Esophagus squamous epithelium (tissue), 5 donors: ENCODE measurements around the gene SNAP25. TPM values are rescaled to one million over a fixed set of nuclear protein-coding genes. Genes with fewer than 3 reads are reported as not detected.

Experiments used
- DNase-seq: peaks from one replicate; lab custom pipeline; 2025; lab: John Stamatoyannopoulos, UW
- H3K27ac ChIP-seq, 4 donors: fragments of 200-600 bp; sonication (generic); one replicate each; pipeline ENCODE4 v1.5.1; 2016 to 2019; ENCODE audit warnings: mild to moderate bottlenecking in 1 of 4
- H3K27me3 ChIP-seq, 4 donors: fragments of 200-600 bp; sonication (generic); 1 replicate in 3 of 4; 2 replicates in 1 of 4; pipeline versions ENCODE4 v1.5.1 to v1.6.0; 2017 to 2021; ENCODE audit warnings: antibody characterized with exemption in 1 of 4
- H3K36me3 ChIP-seq, 3 donors: fragments of 200-600 bp; sonication (generic); one replicate each; pipeline ENCODE4 v1.5.1; 2016 to 2019
- H3K4me1 ChIP-seq, 3 donors: fragments of 200-600 bp; sonication (generic); one replicate each; pipeline ENCODE4 v1.5.1; 2017 to 2019
- H3K4me3 ChIP-seq, 4 donors: fragments of 200-600 bp; sonication (generic); 1 replicate in 3 of 4; 2 replicates in 1 of 4; pipeline ENCODE4 v1.5.1; 2016 to 2019; ENCODE audit warnings: mild to moderate bottlenecking in 2 of 4, moderate library complexity in 1 of 4
- H3K9me3 ChIP-seq, 3 donors: fragments of 200-600 bp; sonication (generic); one replicate each; pipeline ENCODE4 v1.5.1; 2016 to 2019
- CTCF ChIP-seq, 6 experiments: fragments of 450-650 bp in 4 of 6; fragments of 200-600 bp in 2 of 6; sonication (generic) in 2 of 6; IDR thresholded peaks; one replicate each; pipeline ENCODE4 v1.5.1; 2016 to 2019; ENCODE audit warnings: antibody characterized with exemption in 6 of 6, mild to moderate bottlenecking in 4 of 6, moderate library complexity in 4 of 6
- POLR2A ChIP-seq, 4 donors: fragments of 450-650 bp; IDR thresholded peaks; one replicate each; pipeline ENCODE4 v1.6.1; 2017; ENCODE audit warnings: antibody characterized with exemption in 4 of 4, mild to moderate bottlenecking in 4 of 4, moderate library complexity in 3 of 4
- WGBS, 2 donors: methylation state at CpG; one replicate each; pipeline ENCODE4 v1.1.5; 2018; 5-methylcytosine and 5-hydroxymethylcytosine counted together
- intact Hi-C: fragments of 100-400 bp; cut with DNase I; formaldehyde crosslinking; loops from one replicate; pipeline ENCODE4 v1.15.0; 2022
- total RNA-seq, 4 donors: library from RNA; depleted of rRNA; stranded (reverse); fragments of >200 nt; gene quantifications; one replicate each; pipeline ENCODE4 v1.1.0, GENCODE V29; 2016
- donor health status: DM: yes; HTN: yes; CAD: no.

The SNAP25 gene
- total RNA-seq, 4 donors from 2014 or later, result 0.13 to 0.57 (median 0.15) TPM; not detected in 1

GRCh38 chr20:10240655-10241054, 22.0 kb downstream of the SNAP25 start:
- TF ChIP-seq CTCF (IDR thresholded peaks at IDR 0.05) (no peak), POLR2A (IDR thresholded peaks at IDR 0.05) (no peak)
- Histone ChIP-seq H3K4me1 (no peaks in the 10 kb centered on the region), H3K27ac (no peak overlapping the region), H3K4me3 (no peak overlapping the region), H3K9me3 (no peaks in the 10 kb centered on the region), H3K27me3 (peaks cover 0 to 6% (median 0%) of the 10 kb centered on the region in 4 donors), H3K36me3 (no peaks in the 10 kb centered on the region)
- no peak for DNase-seq
- 68 to 78% methylated on average over 5 to 7 of the region's 8 CpGs for WGBS, 2 donors
- intact Hi-C loops, result no loop called here

- H3K4me3 ChIP-seq, result no peak overlapping the region
- no peak overlapping the region for H3K27ac ChIP-seq
- no peaks in the 10 kb centered on the region for H3K36me3 ChIP-seq
- H3K4me1 ChIP-seq, result no peaks in the 10 kb centered on the region
- intact Hi-C loops, result no loop called here
- H3K27me3 ChIP-seq, result no peaks in the 10 kb centered on the region
- H3K9me3 ChIP-seq, result no peaks in the 10 kb centered on the region
- no peak for DNase-seq
- 77 to 89% methylated on average over 2 of the region's 2 CpGs for WGBS, 2 donors
- no peak for TF ChIP-seq POLR2A (IDR thresholded peaks at IDR 0.05)
Observed at GRCh38 chr20:10242166-10242565, 23.5 kb downstream of the SNAP25 start.

- no peak overlapping the region for H3K4me3 ChIP-seq
- no peaks in the 10 kb centered on the region for H3K9me3 ChIP-seq
- H3K27ac ChIP-seq, result no peak overlapping the region
- no peak for DNase-seq
- intact Hi-C loops, result no loop called here
- WGBS, 2 donors, result 78 to 88% methylated on average over 3 of the region's 3 CpGs
- no peaks in the 10 kb centered on the region for H3K36me3 ChIP-seq
- TF ChIP-seq CTCF (IDR thresholded peaks at IDR 0.05) (no peak), POLR2A (IDR thresholded peaks at IDR 0.05) (no peak)
- H3K27me3 ChIP-seq, result no peaks in the 10 kb centered on the region
- no peaks in the 10 kb centered on the region for H3K4me1 ChIP-seq
Observed at GRCh38 chr20:10247440-10247839, 28.8 kb downstream of the SNAP25 start.

GRCh38 chr20:10249048-10249770, 30.6 kb downstream of the SNAP25 start:
- no peak for DNase-seq
- no peak overlapping the region for H3K27ac ChIP-seq
- 42 to 55% methylated on average over 6 of the region's 6 CpGs for WGBS, 2 donors
- intact Hi-C loops, result no loop called here
- no peaks in the 10 kb centered on the region for H3K36me3 ChIP-seq
- H3K4me3 ChIP-seq, result no peak overlapping the region
- H3K27me3 ChIP-seq, result peaks cover 0 to 8% (median 0%) of the 10 kb centered on the region in 4 donors
- no peaks in the 10 kb centered on the region for H3K4me1 ChIP-seq
- no peak for TF ChIP-seq CTCF (IDR thresholded peaks at IDR 0.05)
- no peak for TF ChIP-seq POLR2A (IDR thresholded peaks at IDR 0.05)
- H3K9me3 ChIP-seq, result no peaks in the 10 kb centered on the region

- 68 to 69% methylated on average over 2 of the region's 2 CpGs for WGBS, 2 donors
- no peaks in the 10 kb centered on the region for H3K9me3 ChIP-seq
- TF ChIP-seq POLR2A (IDR thresholded peaks at IDR 0.05) (no peak), CTCF (IDR thresholded peaks at IDR 0.05) (no peak)
- H3K36me3 ChIP-seq, result no peaks in the 10 kb centered on the region
- intact Hi-C loops, result no loop called here
- DNase-seq, result no peak
- no peak overlapping the region for H3K27ac ChIP-seq
- H3K4me3 ChIP-seq, result no peak overlapping the region
- H3K27me3 ChIP-seq, result peaks cover 0 to 8% (median 0%) of the 10 kb centered on the region in 4 donors
- no peaks in the 10 kb centered on the region for H3K4me1 ChIP-seq
Observed at GRCh38 chr20:10249822-10250221, 31.2 kb downstream of the SNAP25 start.
